Naive thymus-derived CD8-positive, alpha-beta T cell (primary cell): Measurements from ENCODE around the gene CLPTM1. TPM values are rescaled to one million over a fixed set of nuclear protein-coding genes. Genes with fewer than 3 reads are reported as not detected.
A peak's percentile ranks its signal among the peaks of the same experiment; 100 is the strongest.
"Not testable (repeated sequence)": the region's sequence is repeated elsewhere in the genome, so short reads cannot be mapped to it uniquely, and the experiment has no call there.

Experiments
- ATAC-seq, 2 donors: fragments of 150-1000 bp; cut with Tn5 transposase in 1 of 2; sonication (Bioruptor Pico), chemical (Tn5 transposase) in 1 of 2; 1 replicate in 1 of 2; 2 replicates in 1 of 2; pipeline ENCODE4 v1.10.0; 2021; ENCODE audit warnings: mild to moderate bottlenecking in 2 of 2, moderate library complexity in 2 of 2
- POLR2A ChIA-PET: fragments of 350-600 bp; sonication (Branson Sonifier 250); formaldehyde crosslinking; loops from one replicate; lab custom pipeline; 2021; ENCODE audit warnings: antibody characterized with exemption; lab: Charles Lee
- DNase-seq, 10 donors: peaks; one replicate each; pipeline versions ENCODE4 v3.0.0 to v3.0.0-alpha.2; 2020 to 2022
- H3K27ac Mint-ChIP-seq, 10 donors: one replicate each; pipeline ENCODE4 v1.8.0; 2020 to 2022; ENCODE audit warnings: mild to moderate bottlenecking in 10 of 10, mixed read lengths in 10 of 10, moderate library complexity in 4 of 10, inconsistent platforms in 1 of 10
- H3K27me3 Mint-ChIP-seq, 5 donors: one replicate each; pipeline ENCODE4 v1.8.0; 2021 to 2022; ENCODE audit warnings: mixed read lengths in 5 of 5
- H3K36me3 Mint-ChIP-seq, 3 donors: one replicate each; pipeline ENCODE4 v1.8.0; 2020 to 2022; ENCODE audit warnings: mixed read lengths in 3 of 3, mild to moderate bottlenecking in 2 of 3, inconsistent platforms in 1 of 3
- H3K4me1 Mint-ChIP-seq, 4 donors: one replicate each; pipeline ENCODE4 v1.8.0; 2021 to 2022; ENCODE audit warnings: mixed read lengths in 4 of 4
- H3K4me3 Mint-ChIP-seq, 10 donors: one replicate each; pipeline ENCODE4 v1.8.0; 2020 to 2022; ENCODE audit warnings: mild to moderate bottlenecking in 10 of 10, mixed read lengths in 10 of 10, moderate library complexity in 6 of 10, inconsistent platforms in 1 of 10
- H3K9me3 Mint-ChIP-seq, 9 donors: one replicate each; pipeline ENCODE4 v1.8.0; 2020 to 2022; ENCODE audit warnings: mixed read lengths in 9 of 9, mild to moderate bottlenecking in 3 of 9, inconsistent platforms in 1 of 9, moderate library complexity in 1 of 9
- polyA plus RNA-seq, 3 donors: library from polyadenylated mRNA; unstranded; fragments of 300-500 nt; fragmentation: Illumina TruSeq; gene quantifications; one replicate each; pipeline ENCODE4 v1.2.3, GENCODE V29; 2021
- total RNA-seq, 8 experiments: library from RNA in 2 of 8; stranded (reverse) in 2 of 8; gene quantifications; one replicate each; pipeline ENCODE4 v1.2.3 and lab custom pipeline; 2021 to 2026

The CLPTM1 gene
- total and polyA plus RNA-seq, 5 experiments from 2014 or later: 13.2 to 76.0 (median 20.6) TPM

DNA sequence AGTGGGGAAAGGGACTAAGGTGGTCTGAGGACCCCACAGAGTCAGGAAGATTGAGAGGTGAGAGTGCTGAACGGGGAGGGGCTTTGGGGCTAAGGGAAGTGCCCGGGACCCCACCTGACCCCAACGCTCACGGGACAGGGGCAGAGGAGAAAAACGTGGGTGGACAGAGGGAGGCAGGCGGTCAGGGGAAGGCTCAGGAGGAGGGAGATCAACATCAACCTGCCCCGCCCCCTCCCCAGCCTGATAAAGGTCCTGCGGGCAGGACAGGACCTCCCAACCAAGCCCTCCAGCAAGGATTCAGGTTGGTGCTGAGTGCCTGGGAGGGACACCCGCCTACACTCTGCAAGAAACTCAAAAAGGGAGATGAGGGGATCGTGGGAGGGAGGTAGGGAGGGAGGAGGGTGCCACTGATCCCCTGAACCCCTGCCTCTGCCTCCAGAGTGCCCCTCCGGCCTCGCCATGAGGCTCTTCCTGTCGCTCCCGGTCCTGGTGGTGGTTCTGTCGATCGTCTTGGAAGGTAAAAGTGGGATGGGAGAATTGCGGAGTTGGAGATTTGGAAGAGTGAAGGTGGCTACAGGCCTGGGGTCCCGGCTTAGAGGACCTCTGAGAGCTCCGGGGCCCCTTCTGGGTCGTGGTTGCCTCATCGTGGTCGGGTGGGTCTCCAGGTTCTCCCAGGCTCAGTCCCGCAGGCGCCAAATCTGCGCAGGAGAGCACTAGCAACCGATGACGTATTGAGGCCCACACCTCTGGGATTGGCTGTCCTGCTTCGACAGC lies 40.6 kb upstream of the CLPTM1 start, which contains the start of gene APOC1:
TSS of gene APOC1 (plus strand) at position 176 of the 774 bp plus-strand sequence. CDS start at position 460, 284 bp downstream.
- Mint-ChIP-seq H3K4me1 (peaks cover 7 to 12% (median 9%) of the 10 kb centered on the region in 4 donors), H3K27ac (peak within 1 kb of the TSS in 7 of 10 donors; percentile 61 to 83 (median 72)), H3K27me3 (peaks cover 9 to 37% (median 19%) of the 10 kb centered on the region in 5 donors), H3K4me3 (peak within 1 kb of the TSS; percentile 80 to 91 (median 90))
- POLR2A ChIA-PET: interaction anchor here (0.5 to 0.6 kb wide), 2 partner anchors 63 to 128 kb away, joined by 4 read pairs; no protein-coding TSS in a partner anchor
- not testable (repeated sequence) for H3K36me3 Mint-ChIP-seq, H3K9me3 Mint-ChIP-seq
- DNase-seq (peak; percentile 55 to 86 (median 70)), ATAC-seq (peak; percentile 97 to 98)

GRCh38 chr19:44924243-44924725 lies 30.9 kb upstream of the CLPTM1 start:
- H3K4me3 Mint-ChIP-seq: no peak overlapping the region
- ATAC-seq (no peak), DNase-seq (no peak)
- H3K9me3 Mint-ChIP-seq: no peaks in the 10 kb centered on the region
- peaks cover 8 to 22% (median 11%) of the 10 kb centered on the region in 4 donors for H3K4me1 Mint-ChIP-seq
- POLR2A ChIA-PET: no interaction called here
- H3K27ac Mint-ChIP-seq: no peak overlapping the region
- no peaks in the 10 kb centered on the region for H3K36me3 Mint-ChIP-seq
- H3K27me3 Mint-ChIP-seq: peaks cover 13 to 35% (median 20%) of the 10 kb centered on the region in 5 donors

- no peak for DNase-seq
- no peak for ATAC-seq
- Mint-ChIP-seq H3K36me3 (no peaks in the 10 kb centered on the region), H3K4me3 (no peak overlapping the region), H3K27me3 (peaks cover 13 to 43% (median 20%) of the 10 kb centered on the region in 5 donors), H3K4me1 (peaks cover 8 to 22% (median 11%) of the 10 kb centered on the region in 4 donors), H3K9me3 (no peaks in the 10 kb centered on the region), H3K27ac (no peak overlapping the region)
- POLR2A ChIA-PET: no interaction called here
Measured at GRCh38 chr19:44925114-44925891, 29.9 kb upstream of the CLPTM1 start.

- POLR2A ChIA-PET, DNase-seq, H3K36me3 Mint-ChIP-seq, H3K9me3 Mint-ChIP-seq: not testable (repeated sequence)
- Mint-ChIP-seq H3K4me1 (peaks cover 8 to 22% (median 11%) of the 10 kb centered on the region in 4 donors), H3K27ac (peak overlapping the region in 1 of 10 donors; percentile 21), H3K27me3 (peaks cover 13 to 43% (median 20%) of the 10 kb centered on the region in 5 donors), H3K4me3 (peak overlapping the region in 5 of 10 donors; percentile 22 to 56 (median 43))
- peak in 1 of 2 donors; percentile 14 for ATAC-seq
Measured at GRCh38 chr19:44926245-44927077, 28.7 kb upstream of the CLPTM1 start.

GRCh38 chr19:44927746-44928145 lies 27.4 kb upstream of the CLPTM1 start:
- ATAC-seq (no peak), DNase-seq (no peak)
- H3K27ac Mint-ChIP-seq: no peak overlapping the region
- H3K36me3 Mint-ChIP-seq: no peaks in the 10 kb centered on the region
- no peaks in the 10 kb centered on the region for H3K9me3 Mint-ChIP-seq
- POLR2A ChIA-PET: no interaction called here
- H3K4me1 Mint-ChIP-seq: peaks cover 8 to 22% (median 11%) of the 10 kb centered on the region in 4 donors
- H3K27me3 Mint-ChIP-seq: peaks cover 13 to 43% (median 20%) of the 10 kb centered on the region in 5 donors
- no peak overlapping the region for H3K4me3 Mint-ChIP-seq

DNA sequence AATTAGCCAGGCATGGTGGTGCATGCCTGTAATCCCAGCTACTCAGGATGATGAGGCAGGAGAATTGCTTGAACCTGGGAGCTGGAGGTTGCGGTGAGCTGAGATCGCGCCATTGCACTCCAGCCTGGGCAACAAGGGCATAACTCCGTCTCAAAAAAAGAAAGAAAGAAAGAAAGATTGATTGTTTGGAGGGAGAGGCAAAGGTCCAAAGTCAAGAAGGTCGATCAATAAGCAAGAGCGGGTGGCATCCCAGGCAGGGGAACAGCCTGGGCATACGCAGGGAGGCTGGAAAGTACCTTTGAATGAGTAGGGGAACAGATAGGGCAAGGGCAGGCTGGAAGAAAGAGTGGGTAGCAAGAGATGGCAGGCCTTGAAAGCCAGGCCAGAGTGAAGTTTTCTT lies 25.1 kb upstream of the CLPTM1 start:
- no peak overlapping the region for H3K4me3 Mint-ChIP-seq
- DNase-seq (no peak), ATAC-seq (no peak)
- no peaks in the 10 kb centered on the region for H3K36me3 Mint-ChIP-seq
- H3K4me1 Mint-ChIP-seq: peaks cover 8 to 22% (median 11%) of the 10 kb centered on the region in 4 donors
- H3K27me3 Mint-ChIP-seq: peaks cover 11 to 40% (median 19%) of the 10 kb centered on the region in 5 donors
- peak overlapping the region in 1 of 10 donors; percentile 67 for H3K27ac Mint-ChIP-seq
- POLR2A ChIA-PET: interaction anchor here (0.6 kb wide), 1 partner anchor 142 kb away, joined by 4 read pairs; no protein-coding TSS in a partner anchor
- H3K9me3 Mint-ChIP-seq: no peaks in the 10 kb centered on the region

DNA sequence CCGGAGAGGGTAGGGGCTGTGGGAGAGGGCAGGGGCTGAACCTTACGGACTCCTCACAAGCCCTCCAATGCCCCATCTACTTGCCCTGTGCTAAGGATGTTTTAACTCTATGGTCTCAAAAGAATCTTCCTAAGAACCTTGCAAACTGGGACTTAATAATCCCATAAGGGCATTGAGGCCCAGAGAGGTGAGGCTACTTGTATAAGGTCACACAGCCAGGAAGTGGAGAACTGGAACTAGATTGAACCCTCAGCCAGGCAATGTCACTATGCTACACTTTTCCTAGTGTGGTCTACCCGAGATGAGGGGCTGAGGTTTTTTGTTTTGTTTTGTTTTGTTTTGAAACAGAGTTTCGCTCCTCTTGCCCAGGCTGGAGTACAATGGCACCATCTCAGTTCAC lies 23.6 kb upstream of the CLPTM1 start:
- Mint-ChIP-seq H3K36me3 (no peaks in the 10 kb centered on the region), H3K9me3 (no peaks in the 10 kb centered on the region), H3K4me1 (peaks cover 4 to 9% (median 5%) of the 10 kb centered on the region in 4 donors), H3K4me3 (no peak overlapping the region), H3K27ac (no peak overlapping the region), H3K27me3 (peaks cover 2 to 26% (median 6%) of the 10 kb centered on the region in 5 donors)
- ATAC-seq (no peak), DNase-seq (no peak)
- POLR2A ChIA-PET: no interaction called here

- ATAC-seq (no peak), DNase-seq (no peak)
- POLR2A ChIA-PET: no interaction called here
- Mint-ChIP-seq H3K27me3 (no peaks in the 10 kb centered on the region), H3K36me3 (no peaks in the 10 kb centered on the region), H3K4me3 (no peak overlapping the region), H3K27ac (no peak overlapping the region), H3K9me3 (no peaks in the 10 kb centered on the region), H3K4me1 (peaks cover 0 to 4% (median 0%) of the 10 kb centered on the region in 4 donors)
Measured at GRCh38 chr19:44939668-44940067, 15.5 kb upstream of the CLPTM1 start.

DNA sequence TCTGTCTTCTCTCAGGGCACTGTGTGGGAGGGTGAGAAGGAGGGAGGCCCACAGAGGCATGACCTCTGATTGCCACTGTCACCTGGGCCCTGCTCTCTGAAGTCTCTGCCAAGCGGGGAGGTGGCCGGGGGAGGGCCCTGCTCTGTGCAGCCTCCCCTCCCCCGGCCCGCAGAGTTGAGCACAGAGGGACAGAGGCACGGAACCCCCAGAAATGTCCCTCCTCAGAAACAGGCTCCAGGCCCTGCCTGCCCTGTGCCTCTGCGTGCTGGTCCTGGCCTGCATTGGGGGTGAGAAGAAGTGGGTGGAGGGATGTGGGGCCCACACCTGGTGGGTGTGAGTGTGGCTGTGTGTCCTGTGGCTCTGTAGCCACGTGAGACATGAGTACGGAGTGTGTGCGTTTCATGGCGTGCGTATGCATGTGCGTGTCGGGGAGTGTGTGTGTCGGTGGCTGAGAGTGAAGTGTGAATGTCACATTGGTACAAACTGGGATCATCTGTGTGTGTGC lies 13.1 kb upstream of the CLPTM1 start, which contains the start of gene APOC4:
TSS of gene APOC4 (plus strand) at position 171 of the 505 bp plus-strand sequence. CDS start at position 212, 41 bp downstream.
- H3K4me3 Mint-ChIP-seq: no peak within 1 kb of the TSS
- H3K27me3 Mint-ChIP-seq: no peaks in the 10 kb centered on the region
- no peaks in the 10 kb centered on the region for H3K9me3 Mint-ChIP-seq
- no peaks in the 10 kb centered on the region for H3K36me3 Mint-ChIP-seq
- DNase-seq: no peak
- no peak within 1 kb of the TSS for H3K27ac Mint-ChIP-seq
- ATAC-seq: no peak
- H3K4me1 Mint-ChIP-seq: peaks cover 0 to 4% (median 0%) of the 10 kb centered on the region in 4 donors
- POLR2A ChIA-PET: no interaction called here

- ATAC-seq: no peak
- H3K4me3 Mint-ChIP-seq: no peak overlapping the region
- POLR2A ChIA-PET: no interaction called here
- H3K36me3 Mint-ChIP-seq: no peaks in the 10 kb centered on the region
- peak overlapping the region in 1 of 10 donors; percentile 20 for H3K27ac Mint-ChIP-seq
- H3K27me3 Mint-ChIP-seq: no peaks in the 10 kb centered on the region
- peaks cover 0 to 4% (median 0%) of the 10 kb centered on the region in 4 donors for H3K4me1 Mint-ChIP-seq
- DNase-seq: no peak
- no peaks in the 10 kb centered on the region for H3K9me3 Mint-ChIP-seq
Measured at GRCh38 chr19:44943801-44944249, 11.4 kb upstream of the CLPTM1 start.

DNA sequence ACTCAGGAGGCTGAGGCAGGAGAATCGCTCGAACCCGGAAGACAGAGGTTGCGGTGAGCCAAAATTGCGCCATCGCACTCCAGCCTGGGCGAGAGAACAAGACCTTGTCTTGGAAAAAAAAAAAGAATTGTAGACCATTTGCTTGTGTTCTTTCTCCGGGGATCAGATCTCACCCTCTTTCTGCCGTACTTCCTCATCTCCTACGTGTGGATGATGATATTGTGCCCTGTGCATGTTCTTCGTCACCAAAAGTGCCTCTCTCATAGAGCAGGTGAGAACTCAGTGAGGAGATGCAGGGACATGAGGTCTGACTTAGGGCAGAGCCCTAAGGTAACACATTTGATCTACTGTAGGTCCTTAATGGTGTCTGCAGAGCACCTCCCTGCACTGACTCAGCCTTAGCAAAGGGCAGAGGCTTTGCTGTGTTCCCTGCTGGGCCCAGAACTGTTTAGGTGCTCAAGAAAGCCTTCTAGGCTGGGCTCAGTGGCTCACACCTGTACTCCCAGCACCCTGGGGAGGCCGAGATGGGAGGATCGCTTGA lies 8.1 kb upstream of the CLPTM1 start:
- ATAC-seq: no peak

More for the DNA sequence above, 8.1 kb upstream of the CLPTM1 start:
- H3K27me3 Mint-ChIP-seq: no peaks in the 10 kb centered on the region
- no peak for DNase-seq
- H3K4me3 Mint-ChIP-seq: no peak overlapping the region
- no peaks in the 10 kb centered on the region for H3K9me3 Mint-ChIP-seq
- POLR2A ChIA-PET: no interaction called here
- H3K4me1 Mint-ChIP-seq: peaks cover 2 to 7% (median 6%) of the 10 kb centered on the region in 4 donors
- peak overlapping the region in 1 of 10 donors; percentile 62 for H3K27ac Mint-ChIP-seq
- H3K36me3 Mint-ChIP-seq: peaks cover 0 to 10% (median 0%) of the 10 kb centered on the region in 3 donors
